ENCODE results near the gene AHNAK2.

- TF ChIP-seq CTCF (IDR thresholded peaks at IDR 0.05) (no peak), POLR2A (IDR thresholded peaks at IDR 0.05) (no peak)
These were observed 15.1 kb upstream of the AHNAK2 start for GRCh38 chr14:104993306-104993705.
